DOHH2 (cell line): ENCODE data around the gene RECQL5.

Experiments used
- CTCF ChIP-seq: fragments of 200-600 bp; sonication (generic); IDR thresholded peaks from one replicate; pipeline ENCODE4 v1.5.1; 2014; ENCODE audit warnings: antibody characterized with exemption, mild to moderate bottlenecking, low read depth, low read length; ENCODE audit not compliant: poor library complexity, severe bottlenecking
- EZH2phosphoT487 ChIP-seq: fragments of 200-600 bp; sonication (generic); IDR thresholded peaks from 2 replicates; pipeline ENCODE4 v1.6.1; 2017; ENCODE audit warnings: borderline replicate concordance, mild to moderate bottlenecking, antibody characterized with exemption, low read length, moderate library complexity, mixed read lengths

- TF ChIP-seq CTCF (no peak), EZH2phosphoT487 (no peak)
These were observed 62.8 kb downstream of the RECQL5 start for GRCh38 chr17:75604034-75604695.
